Epithelial cell of esophagus (primary cell): Measurements from ENCODE around the gene CAMK2B.

Source experiments
- DNase-seq: peaks from one replicate; pipeline ENCODE4 v3.0.0; 2010; ENCODE audit warnings: low read depth
- H3K4me3 ChIP-seq: 2 replicates; pipeline ENCODE4 v1.5.1; 2011; ENCODE audit warnings: mild to moderate bottlenecking, low read length, control low read depth
- CTCF ChIP-seq: IDR thresholded peaks from 2 replicates; pipeline ENCODE4 v1.5.1; 2011; ENCODE audit warnings: low read depth, mild to moderate bottlenecking, low read length, control low read depth, inconsistent platforms; ENCODE audit not compliant: insufficient read depth; ENCODE audit errors: missing control alignments

Gene CAMK2B

GRCh38 chr7:44305564-44306507, 19.6 kb downstream of the CAMK2B start:
- TF ChIP-seq CTCF = no peak
- no peak overlapping the region for H3K4me3 ChIP-seq
- DNase-seq = no peak

GRCh38 chr7:44294325-44295069, 30.9 kb downstream of the CAMK2B start:
- no peak for TF ChIP-seq CTCF
- no peak for DNase-seq
- no peak overlapping the region for H3K4me3 ChIP-seq

DNA sequence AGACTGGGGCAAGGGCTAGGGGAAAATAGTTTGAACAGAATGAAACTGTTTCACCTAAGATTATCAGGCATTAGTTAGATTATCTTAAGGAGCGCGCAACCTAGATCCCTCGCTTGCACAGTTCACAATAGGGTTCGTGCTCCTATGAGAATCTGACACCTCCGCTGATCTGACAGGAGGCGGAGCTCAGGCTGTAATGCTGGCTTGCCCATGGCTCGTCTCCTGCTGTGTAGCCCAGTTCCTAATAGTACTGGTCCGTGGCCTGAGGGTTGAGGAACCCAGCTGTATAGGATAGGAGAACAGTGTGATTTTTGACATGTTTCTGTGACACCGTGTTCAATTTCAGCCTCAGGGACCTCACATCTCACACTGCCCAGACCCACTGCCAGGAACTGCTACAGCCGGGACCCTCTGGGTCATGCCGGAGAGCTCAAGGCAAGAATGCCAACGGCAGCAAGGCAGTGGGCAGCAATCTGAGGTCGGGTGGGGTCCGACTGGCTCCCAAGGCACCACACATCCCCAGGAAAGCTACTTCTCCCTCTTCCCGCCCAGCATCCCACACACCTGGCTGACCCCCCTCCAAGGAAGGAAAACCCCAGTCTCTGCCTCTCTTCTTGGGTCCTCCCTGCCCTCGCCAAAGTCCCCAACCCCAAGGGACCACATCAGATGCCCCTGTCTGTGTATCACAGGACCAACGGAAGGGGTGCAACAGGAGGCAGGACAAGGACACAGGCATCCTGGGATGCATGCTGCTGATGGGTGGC, 31.7 kb downstream of the CAMK2B start:
- TF ChIP-seq CTCF = no peak
- DNase-seq = peak; percentile 27
- no peak overlapping the region for H3K4me3 ChIP-seq

DNA sequence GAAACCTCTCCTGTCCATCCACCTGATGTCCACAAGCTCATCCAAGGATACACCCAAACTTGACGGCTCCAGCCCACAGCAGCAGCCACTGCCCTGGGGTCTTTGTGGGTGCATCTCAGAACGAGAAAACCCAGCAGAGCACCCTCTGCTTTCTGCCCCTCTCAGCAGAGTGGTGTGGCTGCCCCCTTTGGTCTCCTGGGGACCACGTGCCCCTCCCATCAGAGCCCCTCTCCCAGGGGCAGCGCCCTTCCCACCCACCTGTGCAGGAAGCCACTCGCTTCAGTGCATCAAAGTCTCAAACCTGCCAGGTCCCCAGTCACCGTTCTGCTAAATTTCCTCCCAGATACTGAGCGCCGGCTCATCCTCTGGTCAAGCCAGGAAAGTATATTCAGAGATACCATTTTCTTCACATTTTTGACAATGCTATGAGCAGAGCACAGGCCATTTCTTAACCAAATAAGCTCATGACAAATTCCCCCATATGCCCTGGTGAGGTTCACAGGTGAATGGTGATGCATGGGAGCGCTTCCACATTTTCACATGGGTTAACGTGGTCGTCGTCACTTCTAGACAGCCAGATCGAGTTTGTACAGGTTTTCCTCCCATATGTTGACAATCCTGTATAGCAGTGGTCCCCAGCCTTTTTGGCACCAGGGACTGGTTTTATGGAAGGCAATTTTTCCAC, 32.4 kb downstream of the CAMK2B start:
- no peak overlapping the region for H3K4me3 ChIP-seq
- TF ChIP-seq CTCF = no peak
- no peak for DNase-seq

GRCh38 chr7:44292420-44292817, 33.0 kb downstream of the CAMK2B start:
- no peak for TF ChIP-seq CTCF
- H3K4me3 ChIP-seq = no peak overlapping the region
- DNase-seq = no peak

GRCh38 chr7:44291733-44292419, 33.5 kb downstream of the CAMK2B start:
- no peak for DNase-seq
- no peak for TF ChIP-seq CTCF
- H3K4me3 ChIP-seq = no peak overlapping the region
